ENCODE data around the gene TBX18.

DNA sequence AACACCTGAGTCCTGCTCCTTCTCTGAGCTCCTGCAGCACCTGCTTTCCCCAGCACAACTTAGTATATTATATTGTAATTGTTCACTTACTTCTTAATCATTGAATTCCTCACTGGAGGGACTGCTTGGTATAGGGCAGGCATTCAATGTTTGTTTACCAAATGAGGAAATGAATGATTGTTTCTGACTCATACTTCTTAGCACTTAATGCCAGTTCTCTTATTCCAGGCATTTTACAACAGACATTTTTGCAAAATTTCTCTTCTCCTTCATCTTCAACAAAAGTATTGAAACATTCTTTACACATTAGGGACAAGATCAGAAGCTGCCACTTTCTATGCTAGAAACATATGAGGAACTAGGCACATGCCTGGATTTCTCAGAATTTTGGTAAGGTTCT is 119.4 kb downstream of the TBX18 start:
- TF ChIP-seq, protein P1, sequence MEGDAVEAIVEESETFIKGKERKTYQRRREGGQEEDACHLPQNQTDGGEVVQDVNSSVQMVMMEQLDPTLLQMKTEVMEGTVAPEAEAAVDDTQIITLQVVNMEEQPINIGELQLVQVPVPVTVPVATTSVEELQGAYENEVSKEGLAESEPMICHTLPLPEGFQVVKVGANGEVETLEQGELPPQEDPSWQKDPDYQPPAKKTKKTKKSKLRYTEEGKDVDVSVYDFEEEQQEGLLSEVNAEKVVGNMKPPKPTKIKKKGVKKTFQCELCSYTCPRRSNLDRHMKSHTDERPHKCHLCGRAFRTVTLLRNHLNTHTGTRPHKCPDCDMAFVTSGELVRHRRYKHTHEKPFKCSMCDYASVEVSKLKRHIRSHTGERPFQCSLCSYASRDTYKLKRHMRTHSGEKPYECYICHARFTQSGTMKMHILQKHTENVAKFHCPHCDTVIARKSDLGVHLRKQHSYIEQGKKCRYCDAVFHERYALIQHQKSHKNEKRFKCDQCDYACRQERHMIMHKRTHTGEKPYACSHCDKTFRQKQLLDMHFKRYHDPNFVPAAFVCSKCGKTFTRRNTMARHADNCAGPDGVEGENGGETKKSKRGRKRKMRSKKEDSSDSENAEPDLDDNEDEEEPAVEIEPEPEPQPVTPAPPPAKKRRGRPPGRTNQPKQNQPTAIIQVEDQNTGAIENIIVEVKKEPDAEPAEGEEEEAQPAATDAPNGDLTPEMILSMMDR (conservative IDR thresholded peaks at IDR 0.05), result no peak
- TF ChIP-seq ZFX (IDR thresholded peaks at IDR 0.05), result no peak

Measured in C4-2B (cell line).